Measurements from ENCODE around the gene TMEM72. TPM values are rescaled to one million over a fixed set of nuclear protein-coding genes. Genes with fewer than 3 reads are reported as not detected.

TMEM72 gene
- total RNA-seq, 4 donors from 2014 or later = not detected

GRCh38 chr10:44971434-44971833 lies 60.3 kb downstream of the TMEM72 start:
- intact Hi-C loops (cut with DNase I; ENCODE audit: low total_unique reads) = no loop called here
- 84 to 93% methylated on average over 11 of the region's 11 CpGs for WGBS, 2 donors
- H3K4me3 ChIP-seq (ENCODE audit: low read depth, poor library complexity, severe bottlenecking) = no peak overlapping the region
- no peak for TF ChIP-seq POLR2A (IDR thresholded peaks at IDR 0.05)
- no peak for TF ChIP-seq CTCF (IDR thresholded peaks at IDR 0.05)
- peak in 1 of 2 donors; percentile 86 for DNase-seq (ENCODE audit: low spot score in 2 of 2)

GRCh38 chr10:44971935-44972757 lies 61.0 kb downstream of the TMEM72 start:
- intact Hi-C loops (cut with DNase I; ENCODE audit: low total_unique reads) = no loop called here
- WGBS, 2 donors = 97% methylated on average over 12 of the region's 12 CpGs
- no peak for TF ChIP-seq CTCF (IDR thresholded peaks at IDR 0.05)
- no peak for TF ChIP-seq POLR2A (IDR thresholded peaks at IDR 0.05)
- peak in 1 of 2 donors; percentile 68 for DNase-seq (ENCODE audit: low spot score in 2 of 2)
- H3K4me3 ChIP-seq (ENCODE audit: low read depth, poor library complexity, severe bottlenecking) = no peak overlapping the region

GRCh38 chr10:44972874-44973306 lies 61.8 kb downstream of the TMEM72 start:
- H3K4me3 ChIP-seq (ENCODE audit: low read depth, poor library complexity, severe bottlenecking) = no peak overlapping the region
- DNase-seq (ENCODE audit: low spot score in 2 of 2) = no peak
- WGBS, 2 donors = 85 to 94% methylated on average over 6 of the region's 6 CpGs
- TF ChIP-seq POLR2A (IDR thresholded peaks at IDR 0.05) (no peak), CTCF (IDR thresholded peaks at IDR 0.05) (no peak)
- intact Hi-C loops (cut with DNase I; ENCODE audit: low total_unique reads) = no loop called here

GRCh38 chr10:44973323-44974081 lies 62.4 kb downstream of the TMEM72 start:
- 69 to 72% methylated on average over 17 to 18 of the region's 18 CpGs for whole genome bisulfite sequencing, 2 donors
- DNase-seq (ENCODE audit: low spot score in 2 of 2) = no peak
- TF ChIP-seq POLR2A (IDR thresholded peaks at IDR 0.05) (no peak), CTCF (IDR thresholded peaks at IDR 0.05) (no peak)
- intact Hi-C loops (cut with DNase I; ENCODE audit: low total_unique reads) = no loop called here
- H3K4me3 ChIP-seq (ENCODE audit: low read depth, poor library complexity, severe bottlenecking) = no peak overlapping the region

- TF ChIP-seq CTCF (IDR thresholded peaks at IDR 0.05) (no peak), POLR2A (IDR thresholded peaks at IDR 0.05) (no peak)
- 38 to 43% methylated on average over 7 of the region's 7 CpGs for WGBS, 2 donors
- no peak for DNase-seq (ENCODE audit: low spot score in 2 of 2)
- no peak overlapping the region for H3K4me3 ChIP-seq (ENCODE audit: low read depth, poor library complexity, severe bottlenecking)
- intact Hi-C loops (cut with DNase I; ENCODE audit: low total_unique reads) = no loop called here
Observed at GRCh38 chr10:44974082-44974627, 63.0 kb downstream of the TMEM72 start.

Measured in lower leg skin (tissue), 4 donors.